Measurements from ENCODE around the gene MCM8. TPM values are rescaled to one million over a fixed set of nuclear protein-coding genes. Genes with fewer than 3 reads are reported as not detected.

Gene MCM8
- polyA plus RNA-seq, 3 donors, result 0.07 to 0.51 (median 0.18) TPM

DNA sequence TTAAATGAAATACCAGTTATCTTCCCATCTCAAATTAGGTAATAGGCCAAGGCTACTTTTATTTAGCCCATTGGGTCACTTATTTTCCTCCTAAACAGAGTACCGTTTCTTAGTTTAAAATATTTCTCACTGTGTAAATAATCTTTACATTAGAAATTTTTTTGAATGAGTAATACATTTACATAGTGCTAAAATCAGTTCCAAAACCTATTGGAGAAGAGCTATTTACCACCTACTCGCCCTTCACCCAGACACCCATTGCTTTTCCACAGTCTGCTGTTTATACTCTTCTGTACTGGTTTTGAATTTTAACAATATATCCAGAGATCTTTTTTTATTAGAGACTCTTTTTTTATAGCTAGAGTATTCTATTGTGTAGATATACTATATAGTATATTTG lies 36.9 kb downstream of the MCM8 start:
- no peak overlapping the region for H3K4me3 Mint-ChIP-seq
- Histone ChIP-seq H3K9ac (ENCODE audit: insufficient read depth, low read length, poor library complexity, severe bottlenecking) (no peak overlapping the region), H3K4me2 (replicated peaks; ENCODE audit: extremely low read depth, low read length, poor library complexity, severe bottlenecking) (no peak overlapping the region), H4K20me1 (ENCODE audit: insufficient read depth, low read length) (no peaks in the 10 kb centered on the region), H2AFZ (ENCODE audit: insufficient read depth, low read depth, low read length, poor library complexity, severe bottlenecking) (no peak overlapping the region), H3K4me1 (ENCODE audit: control insufficient read depth in 1 of 2, insufficient read depth in 2 of 2, low read length in 2 of 2) (no peaks in the 10 kb centered on the region), H3K27me3 (ENCODE audit: control insufficient read depth in 2 of 2, insufficient read depth in 2 of 2, low read length in 2 of 2) (no peaks in the 10 kb centered on the region), H3K9me3 (replicated peaks in 1 of 2; ENCODE audit: control insufficient read depth in 1 of 2, insufficient read depth in 1 of 2, low read length in 2 of 2) (no peaks in the 10 kb centered on the region), H3K4me3 (replicated peaks in 1 of 3; ENCODE audit: low read depth in 2 of 3, low read length in 3 of 3) (no peak overlapping the region), H3K36me3 (replicated peaks in 1 of 2; ENCODE audit: control insufficient read depth in 1 of 2, insufficient read depth in 2 of 2, low read length in 2 of 2) (peaks cover 32 to 85% of the 10 kb centered on the region in 2 donors), H3K79me2 (ENCODE audit: insufficient read depth, low read length) (no peaks in the 10 kb centered on the region), H3K27ac (ENCODE audit: low read depth in 1 of 2, low read length in 2 of 2) (no peak overlapping the region)
- WGBS (ENCODE audit: insufficient coverage), result no CpG with 5 or more reads among the region's 2 CpGs
- H3K36me3 Mint-ChIP-seq, result peaks cover 39 to 58% of the 10 kb centered on the region in 2 donors
- H3K9me3 Mint-ChIP-seq, result no peaks in the 10 kb centered on the region
- TF ChIP-seq, protein P1, sequence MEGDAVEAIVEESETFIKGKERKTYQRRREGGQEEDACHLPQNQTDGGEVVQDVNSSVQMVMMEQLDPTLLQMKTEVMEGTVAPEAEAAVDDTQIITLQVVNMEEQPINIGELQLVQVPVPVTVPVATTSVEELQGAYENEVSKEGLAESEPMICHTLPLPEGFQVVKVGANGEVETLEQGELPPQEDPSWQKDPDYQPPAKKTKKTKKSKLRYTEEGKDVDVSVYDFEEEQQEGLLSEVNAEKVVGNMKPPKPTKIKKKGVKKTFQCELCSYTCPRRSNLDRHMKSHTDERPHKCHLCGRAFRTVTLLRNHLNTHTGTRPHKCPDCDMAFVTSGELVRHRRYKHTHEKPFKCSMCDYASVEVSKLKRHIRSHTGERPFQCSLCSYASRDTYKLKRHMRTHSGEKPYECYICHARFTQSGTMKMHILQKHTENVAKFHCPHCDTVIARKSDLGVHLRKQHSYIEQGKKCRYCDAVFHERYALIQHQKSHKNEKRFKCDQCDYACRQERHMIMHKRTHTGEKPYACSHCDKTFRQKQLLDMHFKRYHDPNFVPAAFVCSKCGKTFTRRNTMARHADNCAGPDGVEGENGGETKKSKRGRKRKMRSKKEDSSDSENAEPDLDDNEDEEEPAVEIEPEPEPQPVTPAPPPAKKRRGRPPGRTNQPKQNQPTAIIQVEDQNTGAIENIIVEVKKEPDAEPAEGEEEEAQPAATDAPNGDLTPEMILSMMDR (IDR thresholded peaks at IDR 0.05), result no peak
- intact Hi-C loops (cut with micrococcal nuclease), result no loop called here
- H3K27ac Mint-ChIP-seq, result no peak overlapping the region
- DNase-seq, result no peak
- no peaks in the 10 kb centered on the region for H3K4me1 Mint-ChIP-seq
- H3K27me3 Mint-ChIP-seq (ENCODE audit: low read depth in 3 of 3), result no peaks in the 10 kb centered on the region

DNA sequence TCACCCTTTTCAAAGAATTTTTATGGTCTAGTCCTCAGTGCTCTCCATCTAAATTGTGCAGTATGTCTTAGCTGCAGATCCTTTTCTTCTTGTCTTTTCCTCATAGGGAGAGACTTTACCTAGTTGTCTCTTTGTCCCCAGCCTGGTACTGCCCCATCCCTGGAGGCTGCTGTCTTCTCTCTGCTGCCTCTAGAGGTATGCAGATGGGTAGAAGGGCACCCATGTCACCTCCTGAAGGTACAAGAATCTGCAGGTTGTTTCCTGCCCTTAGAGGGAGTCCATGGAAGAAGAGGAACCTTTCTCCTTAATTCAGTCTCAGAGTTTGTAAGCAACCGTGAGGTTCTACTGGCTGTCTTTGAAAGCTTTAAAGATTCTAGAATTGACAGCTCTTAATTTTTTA lies 39.1 kb downstream of the MCM8 start:
- no peaks in the 10 kb centered on the region for H4K20me1 ChIP-seq (ENCODE audit: insufficient read depth, low read length)
- TF ChIP-seq, protein P1 (IDR thresholded peaks at IDR 0.05), result no peak
- no peaks in the 10 kb centered on the region for H3K9me3 ChIP-seq (replicated peaks in 1 of 2; ENCODE audit: control insufficient read depth in 1 of 2, insufficient read depth in 1 of 2, low read length in 2 of 2)
- no peak overlapping the region for H3K27ac Mint-ChIP-seq
- no peaks in the 10 kb centered on the region for H3K4me1 ChIP-seq (ENCODE audit: control insufficient read depth in 1 of 2, insufficient read depth in 2 of 2, low read length in 2 of 2)
- H2AFZ ChIP-seq (ENCODE audit: insufficient read depth, low read depth, low read length, poor library complexity, severe bottlenecking), result no peak overlapping the region
- no peak overlapping the region for H3K27ac ChIP-seq (ENCODE audit: low read depth in 1 of 2, low read length in 2 of 2)
- no peak overlapping the region for H3K9ac ChIP-seq (ENCODE audit: insufficient read depth, low read length, poor library complexity, severe bottlenecking)
- H3K36me3 Mint-ChIP-seq, result peaks cover 37 to 47% of the 10 kb centered on the region in 2 donors
- intact Hi-C loops (cut with micrococcal nuclease), result no loop called here
- no peak for DNase-seq
- H3K4me1 Mint-ChIP-seq, result no peaks in the 10 kb centered on the region
- H3K79me2 ChIP-seq (ENCODE audit: insufficient read depth, low read length), result no peaks in the 10 kb centered on the region
- no CpG with 5 or more reads among the region's 1 CpG for whole genome bisulfite sequencing (ENCODE audit: insufficient coverage)
- peaks cover 18 to 87% of the 10 kb centered on the region in 2 donors for H3K36me3 ChIP-seq (replicated peaks in 1 of 2; ENCODE audit: control insufficient read depth in 1 of 2, insufficient read depth in 2 of 2, low read length in 2 of 2)
- H3K27me3 Mint-ChIP-seq (ENCODE audit: low read depth in 3 of 3), result no peaks in the 10 kb centered on the region
- H3K4me3 Mint-ChIP-seq, result no peak overlapping the region
- no peak overlapping the region for H3K4me3 ChIP-seq (replicated peaks in 1 of 3; ENCODE audit: low read depth in 2 of 3, low read length in 3 of 3)
- H3K27me3 ChIP-seq (ENCODE audit: control insufficient read depth in 2 of 2, insufficient read depth in 2 of 2, low read length in 2 of 2), result no peaks in the 10 kb centered on the region
- H3K9me3 Mint-ChIP-seq, result no peaks in the 10 kb centered on the region
- H3K4me2 ChIP-seq (replicated peaks; ENCODE audit: extremely low read depth, low read length, poor library complexity, severe bottlenecking), result no peak overlapping the region
